T1000 (cell line): ENCODE measurements around the gene FBXL20.
"Not testable (repeated sequence)": the region's sequence is repeated elsewhere in the genome, so short reads cannot be mapped to it uniquely, and the experiment has no call there.

Source experiments
- DNase-seq: peaks from one replicate; lab custom pipeline; 2025; ENCODE audit warnings: mixed read lengths; lab: John Stamatoyannopoulos, UW

Gene FBXL20

GRCh38 chr17:39380144-39380543, 21.3 kb downstream of the FBXL20 start:
- no peak for DNase-seq

- no peak for DNase-seq
These were observed 25.0 kb downstream of the FBXL20 start for GRCh38 chr17:39376434-39376833.

- not testable (repeated sequence) for DNase-seq
These were observed 33.6 kb downstream of the FBXL20 start for GRCh38 chr17:39367805-39368204.

- DNase-seq: no peak
These were observed 35.6 kb downstream of the FBXL20 start for GRCh38 chr17:39365872-39366271.

- no peak for DNase-seq
These were observed 36.2 kb downstream of the FBXL20 start for GRCh38 chr17:39365242-39365641.

GRCh38 chr17:39364236-39365025, 37.0 kb downstream of the FBXL20 start:
- DNase-seq: no peak

- no peak for DNase-seq
These were observed 40.4 kb downstream of the FBXL20 start for GRCh38 chr17:39361064-39361463.

- no peak for DNase-seq
These were observed 40.9 kb downstream of the FBXL20 start for GRCh38 chr17:39360537-39360936.

GRCh38 chr17:39359994-39360393, 41.4 kb downstream of the FBXL20 start:
- DNase-seq: no peak

GRCh38 chr17:39357986-39358385, 43.4 kb downstream of the FBXL20 start:
- no peak for DNase-seq

GRCh38 chr17:39357488-39357887, 43.9 kb downstream of the FBXL20 start:
- DNase-seq: no peak

GRCh38 chr17:39352986-39353385, 48.4 kb downstream of the FBXL20 start:
- no peak for DNase-seq

- no peak for DNase-seq
These were observed 48.9 kb downstream of the FBXL20 start for GRCh38 chr17:39352511-39352910.

- no peak for DNase-seq
These were observed 49.9 kb downstream of the FBXL20 start for GRCh38 chr17:39351508-39351907.

GRCh38 chr17:39349246-39349645, 52.2 kb downstream of the FBXL20 start:
- no peak for DNase-seq

GRCh38 chr17:39346863-39347262, 54.6 kb downstream of the FBXL20 start:
- DNase-seq: not testable (repeated sequence)

GRCh38 chr17:39341541-39341940, 59.9 kb downstream of the FBXL20 start:
- DNase-seq: no peak

GRCh38 chr17:39340731-39341130, 60.7 kb downstream of the FBXL20 start:
- no peak for DNase-seq

GRCh38 chr17:39339272-39339671, 62.2 kb downstream of the FBXL20 start:
- no peak for DNase-seq

GRCh38 chr17:39337649-39338048, 63.8 kb downstream of the FBXL20 start:
- DNase-seq: not testable (repeated sequence)

- no peak for DNase-seq
These were observed 65.7 kb downstream of the FBXL20 start for GRCh38 chr17:39335704-39336223.

- not testable (repeated sequence) for DNase-seq
These were observed 67.2 kb downstream of the FBXL20 start for GRCh38 chr17:39334008-39334744.

- DNase-seq: no peak
These were observed 69.3 kb downstream of the FBXL20 start for GRCh38 chr17:39332092-39332491.
